Neural progenitor cell (in vitro differentiated cells): ENCODE measurements around the gene DPYD. TPM values are rescaled to one million over a fixed set of nuclear protein-coding genes. Genes with fewer than 3 reads are reported as not detected.

ENCODE experiments used
- DNase-seq: peaks from one replicate; pipeline ENCODE4 v3.0.0-alpha.2; 2016; ENCODE audit warnings: low spot score
- H2AFZ ChIP-seq: fragments of 200-600 bp; sonication (generic); replicated peaks from 2 replicates; pipeline ENCODE4 v1.6.1; 2016; ENCODE audit warnings: antibody characterized with exemption
- H3F3A ChIP-seq: fragments of 200-600 bp; sonication (generic); 2 replicates; pipeline ENCODE4 v1.6.1; 2016; ENCODE audit warnings: antibody characterized with exemption, low read depth
- H3K27ac ChIP-seq: fragments of 200-600 bp; sonication (generic); 2 replicates; pipeline ENCODE4 v1.5.1; 2016; ENCODE audit warnings: mild to moderate bottlenecking
- H3K27me3 ChIP-seq: fragments of 200-600 bp; sonication (generic); 2 replicates; pipeline ENCODE4 v1.6.1; 2016; ENCODE audit warnings: mild to moderate bottlenecking, moderate library complexity
- H3K36me3 ChIP-seq: fragments of 200-600 bp; sonication (generic); 2 replicates; pipeline ENCODE4 v1.5.1; 2016
- H3K4me1 ChIP-seq: fragments of 200-600 bp; sonication (generic); 2 replicates; pipeline ENCODE4 v1.6.1; 2016; ENCODE audit warnings: mixed run types
- H3K4me2 ChIP-seq: fragments of 200-600 bp; sonication (generic); 2 replicates; pipeline ENCODE4 v1.6.1; 2016
- H3K4me3 ChIP-seq: fragments of 200-600 bp; sonication (generic); 2 replicates; pipeline ENCODE4 v1.5.1; 2016
- H3K79me2 ChIP-seq: fragments of 200-600 bp; sonication (generic); 2 replicates; pipeline ENCODE4 v1.6.1; 2016; ENCODE audit warnings: low read depth
- H3K9ac ChIP-seq: fragments of 200-600 bp; sonication (generic); 2 replicates; pipeline ENCODE4 v1.6.1; 2016
- H3K9me3 ChIP-seq: fragments of 200-600 bp; sonication (generic); 2 replicates; pipeline ENCODE4 v1.5.1; 2016; ENCODE audit warnings: low read depth
- H4K20me1 ChIP-seq: fragments of 200-600 bp; sonication (generic); 2 replicates; pipeline ENCODE4 v1.6.1; 2016; ENCODE audit warnings: low read depth
- H3K27ac Mint-ChIP-seq: 3 replicates; pipeline ENCODE4 v1.8.0; 2021; ENCODE audit warnings: mixed read lengths
- H3K27me3 Mint-ChIP-seq: 2 replicates; pipeline ENCODE4 v1.8.0; 2022; ENCODE audit warnings: low read depth, mild to moderate bottlenecking, inconsistent platforms, moderate library complexity, mixed read lengths; ENCODE audit not compliant: insufficient read depth
- H3K36me3 Mint-ChIP-seq: 3 replicates; pipeline ENCODE4 v1.8.0; 2021; ENCODE audit warnings: mixed read lengths
- H3K4me1 Mint-ChIP-seq: 3 replicates; pipeline ENCODE4 v1.8.0; 2021; ENCODE audit warnings: mixed read lengths
- H3K4me3 Mint-ChIP-seq: 3 replicates; pipeline ENCODE4 v1.8.0; 2021; ENCODE audit warnings: mild to moderate bottlenecking, moderate library complexity, mixed read lengths
- H3K9me3 Mint-ChIP-seq: 3 replicates; pipeline ENCODE4 v1.8.0; 2020; ENCODE audit warnings: mixed read lengths
- CTCF ChIP-seq: fragments of 200-600 bp; sonication (generic); IDR thresholded peaks from 2 replicates; pipeline ENCODE4 v1.5.1; 2017; ENCODE audit warnings: antibody characterized with exemption, mild to moderate bottlenecking
- EZH2 ChIP-seq: fragments of 200-600 bp; sonication (generic); IDR thresholded peaks from 2 replicates; pipeline ENCODE4 v1.6.1; 2017; ENCODE audit warnings: antibody characterized with exemption, mild to moderate bottlenecking, moderate library complexity
- EZH2phosphoT487 ChIP-seq: fragments of 200-600 bp; sonication (generic); IDR thresholded peaks from 2 replicates; pipeline ENCODE4 v1.6.1; 2017; ENCODE audit warnings: antibody characterized with exemption
- total RNA-seq: library from RNA; depleted of rRNA; stranded (reverse); fragments of >200 nt; gene quantifications from 2 replicates; pipeline ENCODE4 v1.2.3, GENCODE V29; 2015; ENCODE audit warnings: low replicate concordance

The DPYD gene
- total RNA-seq = 0.43 and 0.50 TPM in 2 replicates

- Mint-ChIP-seq H3K36me3 (no peaks in the 10 kb centered on the region), H3K4me1 (peaks cover 22% of the 10 kb centered on the region), H3K4me3 (peak within 1 kb of the TSS; percentile 91), H3K9me3 (no peaks in the 10 kb centered on the region), H3K27ac (peak within 1 kb of the TSS; percentile 52), H3K27me3 (peaks cover 4% of the 10 kb centered on the region)
- Histone ChIP-seq H3K9ac (no peak within 1 kb of the TSS), H3K4me1 (no peaks in the 10 kb centered on the region), H3K27me3 (peaks cover 29% of the 10 kb centered on the region), H4K20me1 (no peaks in the 10 kb centered on the region), H3F3A (peaks cover 14% of the 10 kb centered on the region), H3K79me2 (no peaks in the 10 kb centered on the region), H3K4me3 (peak within 1 kb of the TSS; percentile 77), H3K9me3 (no peaks in the 10 kb centered on the region), H3K4me2 (peak within 1 kb of the TSS; percentile 98), H3K27ac (peak within 1 kb of the TSS; percentile 86), H3K36me3 (no peaks in the 10 kb centered on the region), H2AFZ (peak within 1 kb of the TSS; percentile 93)
- DNase-seq = peak; percentile 94
- TF ChIP-seq EZH2phosphoT487 (no peak), EZH2 (peak; percentile 12), CTCF (no peak)
Observed at GRCh38 chr1:97920832-97921571, at the start of gene DPYD. Gene DPYD, minus strand, starts transcription at chr1:97921034. Its CDS starts 112 bp downstream, at chr1:97920922.

GRCh38 chr1:97960470-97960869, 39.6 kb upstream of the DPYD start:
- H3F3A ChIP-seq = no peaks in the 10 kb centered on the region
- no peaks in the 10 kb centered on the region for H3K27me3 ChIP-seq
- no peaks in the 10 kb centered on the region for H4K20me1 ChIP-seq
- TF ChIP-seq EZH2 = no peak
- TF ChIP-seq CTCF = no peak
- no peak for TF ChIP-seq EZH2phosphoT487
- H3K9ac ChIP-seq = no peak overlapping the region
- H3K27ac Mint-ChIP-seq = no peak overlapping the region
- H2AFZ ChIP-seq = no peak overlapping the region
- peaks cover 3% of the 10 kb centered on the region for H3K4me1 Mint-ChIP-seq
- H3K27ac ChIP-seq = no peak overlapping the region
- no peak overlapping the region for H3K4me3 Mint-ChIP-seq
- no peaks in the 10 kb centered on the region for H3K4me1 ChIP-seq
- no peaks in the 10 kb centered on the region for H3K36me3 ChIP-seq
- H3K4me3 ChIP-seq = no peak overlapping the region
- H3K4me2 ChIP-seq = no peak overlapping the region
- no peaks in the 10 kb centered on the region for H3K27me3 Mint-ChIP-seq
- no peak for DNase-seq
- no peaks in the 10 kb centered on the region for H3K36me3 Mint-ChIP-seq
- no peaks in the 10 kb centered on the region for H3K9me3 ChIP-seq
- H3K79me2 ChIP-seq = no peaks in the 10 kb centered on the region
- no peaks in the 10 kb centered on the region for H3K9me3 Mint-ChIP-seq

- Histone ChIP-seq H3K79me2 (no peaks in the 10 kb centered on the region), H3K4me2 (no peak overlapping the region), H3K4me3 (no peak overlapping the region), H3K36me3 (no peaks in the 10 kb centered on the region), H3K9ac (no peak overlapping the region), H4K20me1 (no peaks in the 10 kb centered on the region), H3K27ac (no peak overlapping the region), H2AFZ (no peak overlapping the region), H3K4me1 (no peaks in the 10 kb centered on the region), H3K27me3 (no peaks in the 10 kb centered on the region), H3K9me3 (no peaks in the 10 kb centered on the region), H3F3A (no peaks in the 10 kb centered on the region)
- no peaks in the 10 kb centered on the region for H3K4me1 Mint-ChIP-seq
- no peaks in the 10 kb centered on the region for H3K9me3 Mint-ChIP-seq
- DNase-seq = no peak
- TF ChIP-seq EZH2 = no peak
- no peak for TF ChIP-seq CTCF
- no peak for TF ChIP-seq EZH2phosphoT487
- no peak overlapping the region for H3K27ac Mint-ChIP-seq
- no peaks in the 10 kb centered on the region for H3K27me3 Mint-ChIP-seq
- no peak overlapping the region for H3K4me3 Mint-ChIP-seq
- no peaks in the 10 kb centered on the region for H3K36me3 Mint-ChIP-seq
Observed at GRCh38 chr1:97947695-97948094, 26.9 kb upstream of the DPYD start.
